CD14-positive monocyte (primary cell): ENCODE data around the gene SLC7A4. TPM values are rescaled to one million over a fixed set of nuclear protein-coding genes. Genes with fewer than 3 reads are reported as not detected.
A peak's percentile ranks its signal among the peaks of the same experiment; 100 is the strongest.

Experiments
- DNase-seq, 3 donors: peaks; one replicate each; pipeline ENCODE4 v3.0.0-alpha.2; 2011 to 2022
- H2AFZ ChIP-seq: 2 replicates; pipeline ENCODE4 v1.6.0; 2012; ENCODE audit warnings: mild to moderate bottlenecking, low read depth, low read length, inconsistent platforms; ENCODE audit not compliant: insufficient read depth, poor library complexity, severe bottlenecking
- H3K27ac ChIP-seq, 2 donors: 1 replicate in 1 of 2; 2 replicates in 1 of 2; pipeline ENCODE4 v1.5.1; 2012 to 2013; ENCODE audit warnings: low read length in 2 of 2, control low read depth in 1 of 2, inconsistent platforms in 1 of 2, low read depth in 1 of 2, mild to moderate bottlenecking in 1 of 2
- H3K27me3 ChIP-seq, 2 donors: one replicate each; pipeline versions ENCODE4 v1.6.0 to v1.6.1; 2011 to 2013; ENCODE audit warnings: low read length in 2 of 2; ENCODE audit not compliant: control insufficient read depth in 2 of 2, insufficient read depth in 2 of 2
- H3K36me3 ChIP-seq, 2 donors: replicated peaks in 1 of 2; 1 replicate in 1 of 2; 2 replicates in 1 of 2; pipeline versions ENCODE4 v1.5.1 to v1.6.1; 2012 to 2013; ENCODE audit warnings: low read length in 2 of 2, control low read depth in 1 of 2, inconsistent platforms in 1 of 2, mild to moderate bottlenecking in 1 of 2; ENCODE audit not compliant: insufficient read depth in 2 of 2, control insufficient read depth in 1 of 2
- H3K4me1 ChIP-seq, 2 donors: 1 replicate in 1 of 2; 2 replicates in 1 of 2; pipeline versions ENCODE4 v1.5.1 to v1.6.1; 2012 to 2013; ENCODE audit warnings: low read length in 2 of 2, control low read depth in 1 of 2, inconsistent platforms in 1 of 2, mild to moderate bottlenecking in 1 of 2, moderate library complexity in 1 of 2; ENCODE audit not compliant: insufficient read depth in 2 of 2, control insufficient read depth in 1 of 2
- H3K4me2 ChIP-seq: replicated peaks from 2 replicates; pipeline ENCODE3; 2012; ENCODE audit warnings: low read length, moderate library complexity, mild to moderate bottlenecking; ENCODE audit not compliant: poor library complexity, severe bottlenecking; ENCODE audit errors: extremely low read depth
- H3K4me3 ChIP-seq, 3 experiments: fragments of 200-600 bp in 1 of 3; sonication (generic) in 1 of 3; replicated peaks in 1 of 3; 1 replicate in 2 of 3; 2 replicates in 1 of 3; pipeline ENCODE4 v1.5.1; 2011 to 2013; ENCODE audit warnings: low read length in 3 of 3, mild to moderate bottlenecking in 3 of 3, control low read depth in 2 of 3, low read depth in 2 of 3, inconsistent platforms in 1 of 3, moderate library complexity in 1 of 3
- H3K79me2 ChIP-seq: 2 replicates; pipeline ENCODE4 v1.6.0; 2012; ENCODE audit warnings: mild to moderate bottlenecking, control low read depth, inconsistent platforms, low read length, moderate library complexity; ENCODE audit not compliant: insufficient read depth
- H3K9ac ChIP-seq: 2 replicates; pipeline ENCODE4 v1.6.0; 2017; ENCODE audit warnings: low read length, mild to moderate bottlenecking; ENCODE audit not compliant: insufficient read depth, poor library complexity, severe bottlenecking
- H3K9me3 ChIP-seq, 2 donors: replicated peaks in 1 of 2; 1 replicate in 1 of 2; 2 replicates in 1 of 2; pipeline versions ENCODE4 v1.5.1 to v1.6.1; 2012 to 2013; ENCODE audit warnings: low read length in 2 of 2, control low read depth in 1 of 2; ENCODE audit not compliant: control insufficient read depth in 1 of 2, insufficient read depth in 1 of 2
- H4K20me1 ChIP-seq: 2 replicates; pipeline ENCODE4 v1.6.0; 2012; ENCODE audit warnings: mild to moderate bottlenecking, low read length, control low read depth, moderate library complexity; ENCODE audit not compliant: insufficient read depth
- H3K27ac Mint-ChIP-seq, 7 donors: one replicate each; pipeline ENCODE4 v1.8.0; 2020; ENCODE audit warnings: mild to moderate bottlenecking in 7 of 7, mixed read lengths in 7 of 7, moderate library complexity in 6 of 7, inconsistent platforms in 2 of 7
- H3K27me3 Mint-ChIP-seq, 3 donors: one replicate each; pipeline ENCODE4 v1.8.0; 2021 to 2022; ENCODE audit warnings: low read depth in 3 of 3, mild to moderate bottlenecking in 3 of 3, mixed read lengths in 3 of 3, moderate library complexity in 3 of 3, inconsistent platforms in 1 of 3
- H3K36me3 Mint-ChIP-seq, 2 donors: one replicate each; pipeline ENCODE4 v1.8.0; 2020; ENCODE audit warnings: mixed read lengths in 2 of 2, inconsistent platforms in 1 of 2, mild to moderate bottlenecking in 1 of 2
- H3K4me1 Mint-ChIP-seq: one replicate; pipeline ENCODE4 v1.8.0; 2020; ENCODE audit warnings: mild to moderate bottlenecking, mixed read lengths
- H3K4me3 Mint-ChIP-seq, 2 donors: one replicate each; pipeline ENCODE4 v1.8.0; 2020; ENCODE audit warnings: mild to moderate bottlenecking in 2 of 2, mixed read lengths in 2 of 2, moderate library complexity in 1 of 2
- H3K9me3 Mint-ChIP-seq, 7 donors: one replicate each; pipeline ENCODE4 v1.8.0; 2020 to 2022; ENCODE audit warnings: mixed read lengths in 7 of 7, mild to moderate bottlenecking in 6 of 7, moderate library complexity in 6 of 7, inconsistent platforms in 2 of 7
- WGBS: methylation state at CpG from one replicate; pipeline ENCODE4 v1.1.5; 2013; ENCODE audit warnings: missing lambda C conversion rate; ENCODE audit not compliant: insufficient coverage; 5-methylcytosine and 5-hydroxymethylcytosine counted together
- intact Hi-C, 2 donors: fragments of 100-400 bp; cut with micrococcal nuclease; formaldehyde crosslinking; loops; one replicate each; pipeline versions ENCODE4 v1.15.0 to v1.15.1; 2023
- polyA plus RNA-seq, 3 donors: library from polyadenylated mRNA; depleted of rRNA in 1 of 3; unstranded in 2 of 3; stranded (reverse) in 1 of 3; fragments of 300-500 nt in 2 of 3; fragments of >200 nt in 1 of 3; fragmentation: Illumina TruSeq in 2 of 3; gene quantifications; 1 replicate in 2 of 3; 2 replicates in 1 of 3; pipeline ENCODE4 v1.2.3, GENCODE V29; 2012 to 2021
- TF ChIP-seq, protein P1 (sequence below): fragments of 200-600 bp; IDR thresholded peaks from one replicate; pipeline ENCODE4 v1.8.0; 2022; ENCODE audit warnings: antibody characterized with exemption, mild to moderate bottlenecking

Gene SLC7A4
- polyA plus RNA-seq, 3 donors = not detected

DNA sequence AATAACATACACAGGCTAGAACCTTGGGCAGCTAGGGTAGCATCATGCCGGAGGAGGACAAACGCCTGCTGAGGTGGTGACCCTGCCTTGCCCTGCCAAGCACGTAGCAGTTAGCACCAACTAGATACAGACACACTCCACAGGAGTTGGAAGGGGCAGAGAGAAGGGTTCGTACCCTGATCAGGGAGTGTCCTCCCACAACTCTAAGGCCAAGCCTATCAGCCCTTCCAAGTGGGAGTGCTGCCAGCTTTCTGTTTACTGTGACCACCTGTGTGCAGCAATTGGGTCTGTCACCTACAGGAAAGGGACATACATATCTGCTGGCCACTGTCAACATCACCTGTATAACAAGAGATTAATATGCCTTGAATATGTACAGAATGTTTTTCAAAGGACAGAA is 28.6 kb downstream of the SLC7A4 start:
- Histone ChIP-seq H3K9ac (no peak overlapping the region), H3K27ac (no peak overlapping the region), H3K4me1 (peaks cover 24 to 30% of the 10 kb centered on the region in 2 donors), H3K9me3 (no peaks in the 10 kb centered on the region), H3K79me2 (peaks cover 13% of the 10 kb centered on the region), H3K4me2 (no peak overlapping the region), H4K20me1 (no peaks in the 10 kb centered on the region), H3K27me3 (no peaks in the 10 kb centered on the region), H3K4me3 (no peak overlapping the region), H3K36me3 (peaks cover 11 to 14% of the 10 kb centered on the region in 2 donors), H2AFZ (no peak overlapping the region)
- peaks cover 0 to 3% (median 1%) of the 10 kb centered on the region in 3 donors for H3K27me3 Mint-ChIP-seq
- no peak for DNase-seq
- no peak overlapping the region for H3K4me3 Mint-ChIP-seq
- peaks cover 0 to 1% (median 0%) of the 10 kb centered on the region in 7 donors for H3K9me3 Mint-ChIP-seq
- H3K36me3 Mint-ChIP-seq = peaks cover 6 to 11% of the 10 kb centered on the region in 2 donors
- WGBS = no CpG with 5 or more reads among the region's 4 CpGs
- H3K4me1 Mint-ChIP-seq = peaks cover 26% of the 10 kb centered on the region
- TF ChIP-seq, protein P1, sequence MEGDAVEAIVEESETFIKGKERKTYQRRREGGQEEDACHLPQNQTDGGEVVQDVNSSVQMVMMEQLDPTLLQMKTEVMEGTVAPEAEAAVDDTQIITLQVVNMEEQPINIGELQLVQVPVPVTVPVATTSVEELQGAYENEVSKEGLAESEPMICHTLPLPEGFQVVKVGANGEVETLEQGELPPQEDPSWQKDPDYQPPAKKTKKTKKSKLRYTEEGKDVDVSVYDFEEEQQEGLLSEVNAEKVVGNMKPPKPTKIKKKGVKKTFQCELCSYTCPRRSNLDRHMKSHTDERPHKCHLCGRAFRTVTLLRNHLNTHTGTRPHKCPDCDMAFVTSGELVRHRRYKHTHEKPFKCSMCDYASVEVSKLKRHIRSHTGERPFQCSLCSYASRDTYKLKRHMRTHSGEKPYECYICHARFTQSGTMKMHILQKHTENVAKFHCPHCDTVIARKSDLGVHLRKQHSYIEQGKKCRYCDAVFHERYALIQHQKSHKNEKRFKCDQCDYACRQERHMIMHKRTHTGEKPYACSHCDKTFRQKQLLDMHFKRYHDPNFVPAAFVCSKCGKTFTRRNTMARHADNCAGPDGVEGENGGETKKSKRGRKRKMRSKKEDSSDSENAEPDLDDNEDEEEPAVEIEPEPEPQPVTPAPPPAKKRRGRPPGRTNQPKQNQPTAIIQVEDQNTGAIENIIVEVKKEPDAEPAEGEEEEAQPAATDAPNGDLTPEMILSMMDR = no peak
- H3K27ac Mint-ChIP-seq = peak overlapping the region in 1 of 7 donors; percentile 61
- intact Hi-C loops = loop anchor here in 1 of 2 donors (5.0 kb wide), 2 partner anchors 86 to 146 kb away; partner anchors contain the start of genes CRKL, PI4KA and SNAP29

DNA sequence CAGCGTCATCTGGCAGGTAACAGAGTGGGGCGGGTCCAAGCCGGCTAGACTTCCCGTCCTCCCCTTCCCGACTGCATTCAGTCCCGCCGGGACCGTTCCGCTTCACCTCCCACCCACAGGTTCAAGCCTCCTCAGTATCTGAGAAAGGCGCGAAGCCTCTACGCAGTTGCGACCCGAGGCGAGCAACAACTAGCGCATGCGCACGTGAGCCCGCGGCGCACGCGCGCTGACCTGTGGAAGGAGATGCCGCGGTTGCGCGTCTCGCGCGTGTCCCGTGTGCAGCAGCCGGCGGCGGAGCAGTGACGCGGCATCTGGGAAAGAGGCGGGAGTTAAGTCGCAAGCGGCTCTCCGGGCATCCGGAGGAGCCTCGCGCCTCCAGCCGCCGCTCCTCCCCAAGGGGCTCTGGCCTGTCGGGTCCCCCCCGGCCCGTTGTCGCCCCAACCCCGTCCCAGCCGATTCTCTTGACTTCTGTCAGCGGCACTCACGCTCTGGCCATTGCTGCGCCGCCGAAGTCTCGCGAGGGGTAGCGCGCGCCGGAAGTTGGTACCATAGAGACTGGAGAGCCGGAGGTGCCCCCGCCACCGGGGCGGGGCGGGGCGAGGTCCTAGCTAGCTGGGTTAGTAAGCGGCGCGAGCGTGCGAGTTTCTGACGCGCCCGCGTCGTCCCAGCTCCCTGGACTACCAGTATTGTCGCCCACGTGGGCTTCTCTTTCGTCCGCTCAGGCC is 30.6 kb downstream of the SLC7A4 start, which contains the start of gene THAP7:
Gene THAP7, minus strand, starts transcription at position 518 of the 725 bp plus-strand sequence. Its CDS starts 207 bp downstream, at position 311.
- H3K36me3 ChIP-seq = peaks cover 31 to 34% of the 10 kb centered on the region in 2 donors
- no peaks in the 10 kb centered on the region for H4K20me1 ChIP-seq
- H3K4me3 ChIP-seq = peak within 1 kb of the TSS; percentile 53 to 79 (median 66)
- peak within 1 kb of the TSS; percentile 73 for H3K4me2 ChIP-seq
- Mint-ChIP-seq H3K36me3 (peaks cover 11 to 27% of the 10 kb centered on the region in 2 donors), H3K9me3 (peaks cover 0 to 1% (median 0%) of the 10 kb centered on the region in 7 donors), H3K4me1 (peaks cover 26% of the 10 kb centered on the region), H3K27me3 (peaks cover 0 to 5% (median 1%) of the 10 kb centered on the region in 3 donors), H3K27ac (peak within 1 kb of the TSS; percentile 95 to 99 (median 98)), H3K4me3 (peak within 1 kb of the TSS; percentile 84 to 94)
- H3K4me1 ChIP-seq = peaks cover 24 to 30% of the 10 kb centered on the region in 2 donors
- H3K9me3 ChIP-seq = no peaks in the 10 kb centered on the region
- under 1% methylated on average over 83 of the region's 83 CpGs for WGBS
- intact Hi-C loops = loop anchor here in 1 of 2 donors (5.0 kb wide), 2 partner anchors 84 to 144 kb away; partner anchors contain the start of genes CRKL, PI4KA and SNAP29
- TF ChIP-seq, protein P1 = no peak
- peak within 1 kb of the TSS; percentile 91 to 95 for H3K27ac ChIP-seq
- H2AFZ ChIP-seq = peak within 1 kb of the TSS; percentile 78
- DNase-seq = peak; percentile 95 to 98 (median 97)
- no peaks in the 10 kb centered on the region for H3K27me3 ChIP-seq
- peak within 1 kb of the TSS; percentile 90 for H3K9ac ChIP-seq
- H3K79me2 ChIP-seq = peaks cover 13% of the 10 kb centered on the region
